K562 (cell line): ENCODE data around the gene TMEM63A. TPM values are rescaled to one million over a fixed set of nuclear protein-coding genes. Genes with fewer than 3 reads are reported as not detected.
A peak's percentile ranks its signal among the peaks of the same experiment; 100 is the strongest.

ENCODE experiments used
- AFF1 ChIP-seq, 2 experiments: fragments of 450-650 bp; IDR thresholded peaks; 2 replicates each; pipeline ENCODE4 v1.6.1; 2018; ENCODE audit warnings: mild to moderate bottlenecking in 2 of 2, low read depth in 1 of 2; ENCODE audit not compliant: partially characterized antibody in 2 of 2
- ARNT ChIP-seq, 2 experiments: fragments of 450-650 bp; IDR thresholded peaks; 2 replicates each; pipeline ENCODE4 v1.6.1; 2016; ENCODE audit warnings: mild to moderate bottlenecking in 1 of 2
- CREM ChIP-seq: IDR thresholded peaks from 2 replicates; pipeline ENCODE4 v1.6.1; 2014; ENCODE audit warnings: antibody characterized with exemption, low read depth
- CTBP1 ChIP-seq: fragments of 450-650 bp; IDR thresholded peaks from 2 replicates; pipeline ENCODE4 v1.6.1; 2016; ENCODE audit warnings: borderline replicate concordance
- E2F3 ChIP-seq: fragments of 250-450 bp; sonication (Bioruptor Pico); IDR thresholded peaks from 2 replicates; pipeline ENCODE4 v1.4.0; 2020; ENCODE audit warnings: mild to moderate bottlenecking
- NKRF ChIP-seq: fragments of 450-650 bp; IDR thresholded peaks from 2 replicates; pipeline ENCODE4 v1.6.1; 2016; ENCODE audit warnings: borderline replicate concordance
- RCOR1 ChIP-seq, 2 experiments: IDR thresholded peaks; 2 replicates each; pipeline ENCODE4 v1.6.1; 2012; ENCODE audit warnings: low read depth in 2 of 2, low read length in 2 of 2, borderline replicate concordance in 1 of 2, improper control_type of control experiment in 1 of 2
- RFX1 ChIP-seq: fragments of 450-650 bp; IDR thresholded peaks from 2 replicates; pipeline ENCODE4 v1.6.1; 2016; ENCODE audit warnings: mild to moderate bottlenecking, moderate library complexity
- SMARCE1 ChIP-seq: fragments of 450-650 bp; IDR thresholded peaks from 2 replicates; pipeline ENCODE4 v1.7.1; 2016; ENCODE audit warnings: mild to moderate bottlenecking
- TEAD4 ChIP-seq, 2 experiments: sonication (generic) in 1 of 2; formaldehyde crosslinking in 1 of 2; IDR thresholded peaks; 2 replicates each; pipeline versions ENCODE4 v1.6.1 to v1.8.0; 2012 to 2022; ENCODE audit warnings: borderline replicate concordance in 1 of 2, inconsistent platforms in 1 of 2, low read length in 1 of 2, mild to moderate bottlenecking in 1 of 2, missing genetic modification reagents in 1 of 2
- UBTF ChIP-seq, 2 experiments: IDR thresholded peaks; 2 replicates each; pipeline ENCODE4 v1.6.1; 2012; ENCODE audit warnings: improper control_type of control experiment in 2 of 2, low read depth in 2 of 2, low read length in 2 of 2, borderline replicate concordance in 1 of 2
- ZBTB26 ChIP-seq: fragments of 450-650 bp; formaldehyde crosslinking; IDR thresholded peaks from 2 replicates; pipeline ENCODE4 v1.4.0; 2022; ENCODE audit warnings: missing genetic modification characterization
- ZBTB43 ChIP-seq: sonication (generic); formaldehyde crosslinking; IDR thresholded peaks from 2 replicates; pipeline ENCODE4 v1.8.0; 2023; ENCODE audit warnings: mild to moderate bottlenecking, missing genetic modification reagents
- polyA plus RNA-seq, 8 experiments: library from polyadenylated mRNA; depleted of rRNA in 4 of 8; stranded (reverse) in 5 of 8; unstranded in 3 of 8; fragments of >200 nt; fragmentation: Nextera tagmentation in 2 of 8; fragmentation: Illumina TruSeq in 1 of 8; extraction: Ambion mirVana in 2 of 8; extraction: Trizol in 1 of 8; gene quantifications; 2 replicates each; pipeline versions ENCODE4 v1.2.1 to v1.2.3, GENCODE V29; 2011 to 2014; ENCODE audit warnings: inconsistent platforms in 1 of 8, missing spikeins in 1 of 8
- total RNA-seq, 7 experiments: library from RNA; depleted of rRNA in 6 of 7; stranded (reverse); fragments of >200 nt in 6 of 7; fragmentation: Illumina TruSeq in 2 of 7; extraction: Trizol in 2 of 7; gene quantifications; 2 replicates each; pipeline versions ENCODE4 v1.2.1 to v1.2.3, GENCODE V29; 2011 to 2021; ENCODE audit warnings: low replicate concordance in 1 of 7

Gene TMEM63A
- total and polyA plus RNA-seq, 9 of the 15 experiments (the other 6 are each of a cell fraction or from before 2014, with no cell fraction given) = 2.0 to 54.6 (median 17.5) TPM

- TF ChIP-seq UBTF (IDR thresholded peaks at IDR 0.05; ENCODE audit: borderline replicate concordance in 1 of 2, low read depth in 2 of 2, low read length in 2 of 2) (0 out of 4 replicates have a peak, but pooled peaks of 1 of the 2 experiments have one; percentile 29), AFF1 (IDR thresholded peaks at IDR 0.05; ENCODE audit: low read depth in 1 of 2, partially characterized antibody in 2 of 2) (peak in 1 of 2 experiments; percentile 50), CTBP1 (peak; percentile 41; the same call in 1 of the 2 replicates), TEAD4 (IDR thresholded peaks at IDR 0.05; ENCODE audit: low read length) (peak; percentile 69; the same call in 1 of the 2 replicates), TEAD4 (CRISPR knock-in tag; IDR thresholded peaks at IDR 0.05; ENCODE audit: borderline replicate concordance) (no peak), CREM (peak; percentile 33; the same call in 1 of the 2 replicates), RFX1 (no peak), RCOR1 (IDR thresholded peaks at IDR 0.05; ENCODE audit: borderline replicate concordance in 1 of 2, low read depth in 2 of 2, low read length in 2 of 2) (peak; percentile 42 to 81; a peak in 2 of 4 replicates), ARNT (IDR thresholded peaks at IDR 0.05) (0 out of 4 replicates have a peak, but pooled peaks of 1 of the 2 experiments have one; percentile 24), E2F3 (no peak), NKRF (0 out of 2 replicates have a peak, but pooled peaks have one; percentile 36), ZBTB43 (CRISPR knock-in tag) (0 out of 2 replicates have a peak, but pooled peaks have one; percentile 44), SMARCE1 (peak; percentile 78), ZBTB26 (CRISPR knock-in tag) (0 out of 2 replicates have a peak, but pooled peaks have one; percentile 71)
These were observed 49.3 kb upstream of the TMEM63A start (continued) for GRCh38 chr1:225931270-225932136.
